ENCODE measurements around the gene MYO9B.
A peak's percentile ranks its signal among the peaks of the same experiment; 100 is the strongest.

Gene MYO9B

GRCh38 chr19:17227798-17228367 is 152.3 kb downstream of the MYO9B start:
- no peak for TF ChIP-seq CTCF (IDR thresholded peaks at IDR 0.05; ENCODE audit: extremely low read depth, insufficient read depth, missing control alignments)
- no peak for DNase-seq (ENCODE audit: low spot score)
- in situ Hi-C loops (cut with MboI; ENCODE audit: low pct_unique_long_range_greater_than_20kb, low sequenced_read_pairs, unreplicated experiment): no loop called here

GRCh38 chr19:17229890-17230289 is 154.3 kb downstream of the MYO9B start:
- no peak for TF ChIP-seq CTCF (IDR thresholded peaks at IDR 0.05; ENCODE audit: extremely low read depth, insufficient read depth, missing control alignments)
- no peak for DNase-seq (ENCODE audit: low spot score)
- in situ Hi-C loops (cut with MboI; ENCODE audit: low pct_unique_long_range_greater_than_20kb, low sequenced_read_pairs, unreplicated experiment): no loop called here

- TF ChIP-seq CTCF (IDR thresholded peaks at IDR 0.05; ENCODE audit: extremely low read depth, insufficient read depth, missing control alignments): no peak
- in situ Hi-C loops (cut with MboI; ENCODE audit: low pct_unique_long_range_greater_than_20kb, low sequenced_read_pairs, unreplicated experiment): no loop called here
- DNase-seq (ENCODE audit: low spot score): no peak
These were observed 156.7 kb downstream of the MYO9B start for GRCh38 chr19:17232258-17232657.

DNA sequence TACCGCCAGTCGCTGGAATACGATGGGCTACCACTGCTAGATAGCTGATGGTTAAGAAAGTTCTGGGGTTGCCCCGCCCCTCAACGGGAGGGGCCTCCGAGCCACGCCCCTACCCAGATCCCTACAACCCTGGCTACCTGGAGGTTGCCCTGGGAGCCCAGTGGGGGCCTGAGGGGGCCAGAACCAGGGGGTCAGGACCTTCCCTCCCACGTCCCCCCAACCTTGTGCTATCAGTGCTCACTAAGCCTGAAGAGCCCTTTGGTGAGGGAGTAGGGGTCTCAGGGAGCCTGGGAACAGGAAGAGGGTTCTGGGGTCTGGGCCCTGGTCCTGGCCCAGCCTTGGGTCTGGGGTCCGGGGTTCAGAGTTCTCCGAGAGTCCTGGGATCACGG is 159.3 kb downstream of the MYO9B start:
- no peak for TF ChIP-seq CTCF (IDR thresholded peaks at IDR 0.05; ENCODE audit: extremely low read depth, insufficient read depth, missing control alignments)
- in situ Hi-C loops (cut with MboI; ENCODE audit: low pct_unique_long_range_greater_than_20kb, low sequenced_read_pairs, unreplicated experiment): no loop called here
- peak; percentile 79 for DNase-seq (ENCODE audit: low spot score)

GRCh38 chr19:17235300-17235970 is 159.9 kb downstream of the MYO9B start:
- peak; percentile 91 for TF ChIP-seq CTCF (IDR thresholded peaks at IDR 0.05; ENCODE audit: extremely low read depth, insufficient read depth, missing control alignments)
- in situ Hi-C loops (cut with MboI; ENCODE audit: low pct_unique_long_range_greater_than_20kb, low sequenced_read_pairs, unreplicated experiment): no loop called here

DNA sequence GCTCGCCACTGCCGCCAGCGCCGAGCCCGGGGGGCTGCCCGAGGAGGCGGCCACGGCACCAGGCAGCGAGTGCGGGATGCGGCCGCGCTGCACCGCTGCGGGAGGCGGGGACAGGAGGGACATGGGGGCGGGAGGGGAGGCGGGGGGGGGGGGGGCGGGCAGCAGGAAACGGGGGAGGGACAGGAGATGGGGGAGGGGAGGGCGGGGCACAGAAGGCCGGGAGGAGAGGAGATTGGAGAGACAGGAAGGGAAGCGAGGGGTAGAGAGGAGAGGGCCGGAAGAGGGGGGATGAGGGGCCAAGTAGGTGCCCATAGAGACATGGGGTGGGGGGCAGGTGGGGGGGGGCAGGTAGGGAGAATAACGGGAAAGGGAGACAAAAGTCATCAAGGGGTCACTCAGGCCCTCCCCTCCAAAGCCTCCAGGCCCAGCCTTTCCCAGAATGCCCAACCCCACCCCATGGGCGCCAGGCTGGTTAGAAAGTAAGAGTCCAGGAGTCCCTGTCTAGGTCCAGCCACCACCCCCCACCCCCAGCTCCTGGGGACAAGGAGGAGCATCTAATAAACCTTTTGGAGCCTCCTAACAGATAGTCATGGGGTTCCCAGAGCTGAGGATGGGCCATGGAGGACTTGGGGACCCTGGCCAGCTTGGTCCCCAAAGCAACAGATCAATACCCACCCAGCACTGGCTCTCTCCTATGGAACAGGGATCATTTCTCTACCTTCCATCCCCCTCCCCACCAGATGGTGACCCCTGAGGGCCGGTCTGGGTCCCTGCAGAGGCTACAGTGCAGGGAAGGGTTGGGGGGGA is 160.6 kb downstream of the MYO9B start:
- in situ Hi-C loops (cut with MboI; ENCODE audit: low pct_unique_long_range_greater_than_20kb, low sequenced_read_pairs, unreplicated experiment): no loop called here
- no peak for DNase-seq (ENCODE audit: low spot score)
- TF ChIP-seq CTCF (IDR thresholded peaks at IDR 0.05; ENCODE audit: extremely low read depth, insufficient read depth, missing control alignments): no peak

More at GRCh38 chr19:17235300-17235970, 159.9 kb downstream of the MYO9B start:
- peak; percentile 84 for DNase-seq (ENCODE audit: low spot score)
